Measurements from ENCODE around the gene CCL17.
A peak's percentile ranks its signal among the peaks of the same experiment; 100 is the strongest.

Gene CCL17

DNA sequence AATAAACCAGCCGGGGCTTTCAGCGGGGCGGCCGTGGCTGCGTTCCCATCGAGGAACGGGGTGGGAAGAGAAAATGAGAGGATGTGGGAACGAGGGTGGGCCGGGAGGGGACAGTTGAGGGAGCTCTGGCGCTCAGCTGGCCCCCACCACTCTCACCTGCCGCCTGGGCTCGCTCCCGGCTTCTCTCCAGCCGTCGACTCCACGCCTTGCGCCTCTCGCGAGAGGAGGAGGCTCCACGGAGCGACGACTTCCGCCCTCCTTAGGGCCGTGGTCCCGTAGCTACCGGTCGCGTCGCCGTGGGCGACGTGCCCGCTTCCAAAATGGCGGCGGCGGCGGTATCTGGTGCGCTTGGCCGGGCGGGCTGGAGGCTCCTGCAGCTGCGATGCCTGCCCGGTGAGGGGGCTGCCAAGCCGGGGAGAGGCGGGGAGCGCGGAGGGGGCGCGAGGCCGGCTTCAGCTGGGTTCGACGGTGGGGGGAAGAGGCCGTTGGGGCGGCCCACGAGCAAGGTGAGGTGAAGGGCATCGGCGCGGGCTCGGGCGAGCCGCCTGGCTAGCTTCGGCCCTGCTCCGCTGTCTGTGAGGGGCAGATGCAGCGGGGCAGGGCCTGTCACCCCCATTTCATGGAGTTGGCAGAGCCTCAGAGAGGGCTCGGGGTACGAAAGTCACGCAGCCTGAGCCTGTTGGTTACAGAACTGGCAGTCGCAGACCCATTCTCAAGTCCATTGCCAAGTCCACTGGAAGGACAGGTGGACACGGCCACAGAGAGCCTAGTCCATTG lies 42.8 kb downstream of the CCL17 start, which contains the start of the genes CIAPIN1 and COQ9:
Gene CIAPIN1 (minus strand): TSS at position 200 of the 777 bp plus-strand sequence. CDS start 6,457 bp downstream, outside the sequence.
Gene COQ9 (plus strand): TSS at position 294 of the 777 bp plus-strand sequence. CDS start 27 bp downstream, at position 321.
- TF ChIP-seq, protein P1, sequence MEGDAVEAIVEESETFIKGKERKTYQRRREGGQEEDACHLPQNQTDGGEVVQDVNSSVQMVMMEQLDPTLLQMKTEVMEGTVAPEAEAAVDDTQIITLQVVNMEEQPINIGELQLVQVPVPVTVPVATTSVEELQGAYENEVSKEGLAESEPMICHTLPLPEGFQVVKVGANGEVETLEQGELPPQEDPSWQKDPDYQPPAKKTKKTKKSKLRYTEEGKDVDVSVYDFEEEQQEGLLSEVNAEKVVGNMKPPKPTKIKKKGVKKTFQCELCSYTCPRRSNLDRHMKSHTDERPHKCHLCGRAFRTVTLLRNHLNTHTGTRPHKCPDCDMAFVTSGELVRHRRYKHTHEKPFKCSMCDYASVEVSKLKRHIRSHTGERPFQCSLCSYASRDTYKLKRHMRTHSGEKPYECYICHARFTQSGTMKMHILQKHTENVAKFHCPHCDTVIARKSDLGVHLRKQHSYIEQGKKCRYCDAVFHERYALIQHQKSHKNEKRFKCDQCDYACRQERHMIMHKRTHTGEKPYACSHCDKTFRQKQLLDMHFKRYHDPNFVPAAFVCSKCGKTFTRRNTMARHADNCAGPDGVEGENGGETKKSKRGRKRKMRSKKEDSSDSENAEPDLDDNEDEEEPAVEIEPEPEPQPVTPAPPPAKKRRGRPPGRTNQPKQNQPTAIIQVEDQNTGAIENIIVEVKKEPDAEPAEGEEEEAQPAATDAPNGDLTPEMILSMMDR (IDR thresholded peaks at IDR 0.05; ENCODE audit: low read depth, low read length, missing control alignments) = no peak
- peak; percentile 90 for DNase-seq
- H3K27me3 ChIP-seq (replicated peaks) = no peaks in the 10 kb centered on the region
- in situ Hi-C loops (cut with HindIII; ENCODE audit: low pct_ligation_motif_present, low sequenced_read_pairs) = no loop called here
- H3K4me3 ChIP-seq (ENCODE audit: low read depth, low read length) = peak within 1 kb of the TSS; percentile 90
- H3K27ac ChIP-seq = peak within 1 kb of the TSS; percentile 65
- peaks cover 5% of the 10 kb centered on the region for H3K36me3 ChIP-seq (replicated peaks)

DNA sequence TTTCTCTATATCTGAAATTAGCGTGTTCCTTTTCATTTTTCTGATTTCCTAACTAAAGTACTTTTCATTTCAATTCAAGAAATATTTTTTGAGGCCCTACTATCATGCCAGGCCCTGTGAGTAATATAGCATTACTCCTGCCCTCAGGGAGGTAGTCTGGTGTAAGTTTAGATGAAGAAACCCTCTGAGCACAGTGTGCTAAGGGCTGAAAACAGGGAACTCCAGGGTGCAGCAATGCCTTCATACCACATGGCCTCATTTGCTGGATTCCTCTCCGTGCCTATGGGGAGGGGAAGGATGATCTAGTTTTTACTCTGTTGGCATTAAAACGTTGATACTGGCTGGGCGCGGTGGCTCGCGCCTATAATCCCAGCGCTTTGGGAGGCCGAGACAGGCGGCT lies 47.5 kb downstream of the CCL17 start:
- DNase-seq = no peak
- Histone ChIP-seq H3K27ac (no peak overlapping the region), H3K36me3 (replicated peaks) (peaks cover 39% of the 10 kb centered on the region), H3K4me3 (ENCODE audit: low read depth, low read length) (no peak overlapping the region), H3K27me3 (replicated peaks) (no peaks in the 10 kb centered on the region)
- in situ Hi-C loops (cut with HindIII; ENCODE audit: low pct_ligation_motif_present, low sequenced_read_pairs) = no loop called here
- TF ChIP-seq, protein P1 (IDR thresholded peaks at IDR 0.05; ENCODE audit: low read depth, low read length, missing control alignments) = no peak

DNA sequence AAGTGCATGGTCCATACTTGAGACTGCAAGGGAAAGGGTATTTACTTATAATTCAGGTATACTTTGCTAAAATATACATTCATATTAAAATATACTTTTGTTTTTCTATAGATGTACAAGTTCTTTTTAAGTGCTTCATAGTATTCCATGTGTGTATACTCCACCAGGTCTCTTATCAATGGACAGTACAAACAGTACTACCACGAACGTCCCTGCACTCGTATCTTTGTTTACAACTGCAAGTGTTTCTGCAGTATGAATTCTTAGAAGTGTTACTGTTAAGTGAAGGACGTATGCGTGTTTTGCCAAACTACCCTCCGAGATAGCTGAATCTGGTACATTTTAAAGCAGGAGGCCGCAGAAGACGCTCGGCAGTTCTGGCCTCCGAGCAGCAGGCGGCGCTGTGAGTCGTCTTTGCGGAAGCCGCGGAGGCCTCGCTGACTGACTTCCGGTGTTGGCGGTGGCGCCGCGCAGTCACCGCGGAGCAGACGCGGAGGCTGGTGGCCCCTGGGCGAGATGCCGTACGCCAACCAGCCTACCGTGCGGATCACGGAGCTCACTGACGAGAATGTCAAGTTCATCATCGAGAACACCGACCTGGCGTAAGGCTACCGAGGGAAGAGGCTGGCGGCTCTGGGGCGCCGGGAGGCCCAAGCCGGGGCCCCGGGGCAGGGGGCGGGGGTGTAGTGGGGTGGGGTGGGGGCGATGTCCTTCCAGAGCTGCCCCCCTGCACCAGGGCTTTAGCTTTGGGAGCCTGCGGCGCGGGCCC lies 57.8 kb downstream of the CCL17 start, which contains the start of gene POLR2C:
Gene POLR2C (plus strand): TSS at position 471 of the 769 bp plus-strand sequence. CDS start 46 bp downstream, at position 517.
- peaks cover 62% of the 10 kb centered on the region for H3K36me3 ChIP-seq (replicated peaks)
- peak within 1 kb of the TSS; percentile 41 for H3K27ac ChIP-seq
- TF ChIP-seq, protein P1 (IDR thresholded peaks at IDR 0.05; ENCODE audit: low read depth, low read length, missing control alignments) = peak; percentile 96
- H3K27me3 ChIP-seq (replicated peaks) = no peaks in the 10 kb centered on the region
- peak; percentile 86 for DNase-seq
- in situ Hi-C loops (cut with HindIII; ENCODE audit: low pct_ligation_motif_present, low sequenced_read_pairs) = no loop called here
- H3K4me3 ChIP-seq (ENCODE audit: low read depth, low read length) = peak within 1 kb of the TSS; percentile 90

DNA sequence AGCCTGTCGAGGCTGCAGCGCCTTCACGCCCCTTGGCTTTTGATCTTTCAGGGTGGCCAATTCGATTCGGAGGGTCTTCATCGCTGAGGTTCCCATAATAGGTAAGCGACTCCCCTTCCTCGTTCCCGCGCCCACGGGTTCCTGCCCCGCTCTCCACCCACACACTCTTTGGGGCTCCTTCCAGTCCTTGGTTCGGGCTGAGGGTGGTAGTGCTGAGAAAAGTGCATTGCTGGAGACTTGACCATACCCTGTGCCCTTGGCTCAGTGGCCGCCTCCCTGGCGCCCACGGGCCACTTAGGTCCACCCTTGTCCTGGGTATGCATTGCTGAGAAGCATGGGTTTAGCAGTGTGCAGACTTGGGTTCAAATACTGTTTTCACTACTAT lies 58.4 kb downstream of the CCL17 start:
- peaks cover 59% of the 10 kb centered on the region for H3K36me3 ChIP-seq (replicated peaks)
- TF ChIP-seq, protein P1 (IDR thresholded peaks at IDR 0.05; ENCODE audit: low read depth, low read length, missing control alignments) = no peak
- in situ Hi-C loops (cut with HindIII; ENCODE audit: low pct_ligation_motif_present, low sequenced_read_pairs) = no loop called here
- H3K27me3 ChIP-seq (replicated peaks) = no peaks in the 10 kb centered on the region
- H3K4me3 ChIP-seq (ENCODE audit: low read depth, low read length) = peak overlapping the region; percentile 90
- no peak overlapping the region for H3K27ac ChIP-seq
- DNase-seq = no peak

DNA sequence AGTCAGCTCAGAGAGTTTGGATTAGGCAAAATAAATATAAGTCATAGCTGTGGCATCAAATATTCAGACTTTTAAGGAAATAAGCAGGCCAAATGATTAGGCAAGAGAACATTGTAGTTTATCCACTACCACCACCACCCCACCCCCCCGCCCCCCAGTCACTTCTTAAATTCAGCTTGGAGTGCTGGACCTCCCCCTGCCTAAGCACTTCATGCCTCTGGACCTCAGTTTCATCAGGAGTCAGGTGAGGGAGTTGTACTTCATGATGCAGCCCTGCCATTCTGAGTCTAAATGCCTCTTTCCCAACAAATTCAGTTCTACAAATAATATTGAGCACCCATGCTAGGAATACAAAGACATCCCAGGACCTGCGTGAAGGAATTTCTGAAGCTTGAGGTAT lies 60.0 kb downstream of the CCL17 start:
- Histone ChIP-seq H3K27me3 (replicated peaks) (no peaks in the 10 kb centered on the region), H3K27ac (no peak overlapping the region), H3K36me3 (replicated peaks) (peaks cover 62% of the 10 kb centered on the region), H3K4me3 (ENCODE audit: low read depth, low read length) (no peak overlapping the region)
- TF ChIP-seq, protein P1 (IDR thresholded peaks at IDR 0.05; ENCODE audit: low read depth, low read length, missing control alignments) = no peak
- in situ Hi-C loops (cut with HindIII; ENCODE audit: low pct_ligation_motif_present, low sequenced_read_pairs) = no loop called here
- no peak for DNase-seq
